Duodenal mucosa (tissue), 2 donors: Measurements from ENCODE around the gene C1orf53.

Source experiments
- H3K27ac ChIP-seq: one replicate; pipeline ENCODE4 v1.7.0; 2013; ENCODE audit warnings: low read depth, low read length
- H3K27me3 ChIP-seq, 2 donors: one replicate each; pipeline ENCODE4 v1.7.0; 2013; ENCODE audit warnings: low read length in 2 of 2, control low read depth in 1 of 2; ENCODE audit not compliant: insufficient read depth in 2 of 2, control insufficient read depth in 1 of 2
- H3K36me3 ChIP-seq, 2 donors: one replicate each; pipeline ENCODE4 v1.7.0; 2013; ENCODE audit warnings: low read length in 2 of 2, control low read depth in 1 of 2; ENCODE audit not compliant: insufficient read depth in 2 of 2, control insufficient read depth in 1 of 2
- H3K4me1 ChIP-seq, 2 donors: one replicate each; pipeline ENCODE4 v1.7.0; 2013; ENCODE audit warnings: low read length in 2 of 2, control low read depth in 1 of 2; ENCODE audit not compliant: insufficient read depth in 2 of 2, control insufficient read depth in 1 of 2
- H3K4me3 ChIP-seq, 2 donors: one replicate each; pipeline ENCODE4 v1.7.0; 2013; ENCODE audit warnings: low read length in 2 of 2, low read depth in 1 of 2
- H3K9ac ChIP-seq, 2 donors: one replicate each; pipeline ENCODE4 v1.7.0; 2013; ENCODE audit warnings: low read length in 2 of 2, low read depth in 1 of 2
- H3K9me3 ChIP-seq, 2 donors: one replicate each; pipeline ENCODE4 v1.7.0; 2013; ENCODE audit warnings: low read length in 2 of 2, control low read depth in 1 of 2; ENCODE audit not compliant: control insufficient read depth in 1 of 2

The C1orf53 gene

GRCh38 chr1:197954718-197955418 lies 52.4 kb downstream of the C1orf53 start:
- Histone ChIP-seq H3K9ac (no peak overlapping the region), H3K27ac (no peak overlapping the region), H3K4me3 (no peak overlapping the region), H3K4me1 (peaks cover 0 to 11% of the 10 kb centered on the region in 2 donors), H3K27me3 (no peaks in the 10 kb centered on the region), H3K9me3 (no peaks in the 10 kb centered on the region), H3K36me3 (no peaks in the 10 kb centered on the region)

DNA sequence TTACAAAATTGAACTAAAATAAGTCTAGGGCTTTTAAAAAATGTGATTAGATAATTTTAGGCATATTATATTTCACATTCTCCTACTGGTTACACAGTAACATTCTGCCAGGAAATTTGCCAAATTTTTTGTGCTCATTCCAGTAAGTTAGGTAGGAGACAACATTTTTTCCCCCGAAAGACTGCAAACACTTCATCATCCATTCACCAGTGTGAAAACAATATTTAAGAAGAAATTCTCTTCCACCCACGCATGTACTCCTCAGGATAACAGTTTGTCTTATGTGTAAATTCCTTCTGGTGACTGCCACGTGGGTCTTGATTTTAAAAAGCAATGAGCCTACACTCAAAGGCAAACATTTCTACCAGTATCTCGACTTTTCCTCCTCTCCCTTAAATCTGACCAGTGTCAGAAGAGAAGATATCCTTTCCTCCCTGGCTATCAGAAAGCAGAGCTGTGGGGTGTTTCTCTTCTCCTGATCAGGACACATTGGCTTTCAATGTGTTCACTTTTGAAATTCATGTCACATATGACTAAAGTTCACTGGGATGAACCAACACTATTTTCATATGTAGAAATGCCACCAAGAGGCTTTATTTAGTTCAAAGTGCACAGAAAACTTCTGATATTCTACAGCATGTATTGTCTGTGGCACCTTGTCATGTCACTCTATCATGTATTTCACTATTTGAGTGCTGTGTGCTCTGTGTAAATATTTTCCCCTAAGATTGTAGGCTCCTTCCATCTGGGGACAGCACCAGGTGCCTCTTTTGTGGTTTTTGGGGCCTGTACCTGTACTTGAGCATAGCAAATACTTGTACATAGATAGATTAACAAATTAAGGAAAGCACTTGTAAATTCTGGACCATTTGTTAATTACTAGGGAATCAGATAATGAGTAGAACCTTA lies 53.3 kb downstream of the C1orf53 start:
- no peak overlapping the region for H3K9ac ChIP-seq
- H3K27ac ChIP-seq = no peak overlapping the region

More for the DNA sequence above, 53.3 kb downstream of the C1orf53 start:
- no peak overlapping the region for H3K4me3 ChIP-seq
- no peaks in the 10 kb centered on the region for H3K27me3 ChIP-seq
- H3K9me3 ChIP-seq = no peaks in the 10 kb centered on the region
- no peaks in the 10 kb centered on the region for H3K36me3 ChIP-seq
- peaks cover 0 to 11% of the 10 kb centered on the region in 2 donors for H3K4me1 ChIP-seq
